NCI-H69 (cell line): ENCODE results near the gene NCMAP.
A peak's percentile ranks its signal among the peaks of the same experiment; 100 is the strongest.
"Not testable (repeated sequence)": the region's sequence is repeated elsewhere in the genome, so short reads cannot be mapped to it uniquely, and the experiment has no call there.

Source experiments
- DNase-seq: peaks from one replicate; lab custom pipeline; 2025; lab: John Stamatoyannopoulos, UW

NCMAP gene

DNA sequence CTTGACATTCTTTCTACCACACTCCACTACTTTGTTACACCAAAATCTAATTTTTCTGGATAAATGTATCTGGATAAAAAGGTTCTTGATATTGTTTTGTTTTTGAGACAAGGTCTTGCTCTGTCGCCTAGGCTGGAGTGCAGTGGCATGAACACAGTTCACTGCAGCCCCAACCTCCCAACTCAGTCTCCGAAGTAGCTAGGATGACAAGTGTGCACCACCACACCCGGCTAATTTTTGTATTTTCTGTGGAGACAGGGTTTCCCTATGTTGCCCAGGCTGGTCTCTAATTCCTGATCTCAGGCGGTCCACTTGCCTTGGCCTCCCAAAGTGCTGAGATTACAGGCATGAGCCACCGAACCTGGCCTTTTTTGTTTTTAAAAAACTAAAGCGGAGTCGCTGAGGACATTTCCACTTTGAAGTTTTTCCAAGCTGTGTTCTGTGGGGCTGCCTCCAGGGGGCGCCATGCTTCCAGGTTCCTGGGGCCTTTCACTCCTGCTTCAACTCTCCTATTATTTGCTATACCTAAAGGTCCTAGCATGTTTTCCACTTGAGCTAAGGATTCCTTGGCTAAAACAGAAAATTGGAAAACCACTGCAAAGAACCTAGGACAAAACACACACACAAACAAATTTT lies 14.1 kb upstream of the NCMAP start:
- peak; percentile 18 for DNase-seq

DNA sequence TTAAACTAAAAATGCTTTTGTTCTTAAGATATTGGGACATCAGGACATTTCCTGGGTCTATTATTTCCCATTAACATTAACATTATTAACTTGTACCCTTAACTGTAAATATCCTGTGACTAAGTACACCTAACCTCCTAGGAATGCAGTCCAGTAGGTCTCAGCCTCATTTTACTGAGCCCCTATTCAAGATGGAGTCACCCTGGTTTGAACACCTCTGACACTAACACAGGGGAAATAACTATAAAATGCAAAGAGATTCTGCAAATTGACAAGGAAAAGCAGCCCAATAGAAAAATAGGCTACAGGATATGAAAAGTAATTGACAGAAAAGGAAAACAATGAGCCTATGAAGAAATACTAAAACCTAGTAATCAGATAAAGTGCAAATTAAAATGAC lies 11.6 kb upstream of the NCMAP start:
- DNase-seq, result no peak

DNA sequence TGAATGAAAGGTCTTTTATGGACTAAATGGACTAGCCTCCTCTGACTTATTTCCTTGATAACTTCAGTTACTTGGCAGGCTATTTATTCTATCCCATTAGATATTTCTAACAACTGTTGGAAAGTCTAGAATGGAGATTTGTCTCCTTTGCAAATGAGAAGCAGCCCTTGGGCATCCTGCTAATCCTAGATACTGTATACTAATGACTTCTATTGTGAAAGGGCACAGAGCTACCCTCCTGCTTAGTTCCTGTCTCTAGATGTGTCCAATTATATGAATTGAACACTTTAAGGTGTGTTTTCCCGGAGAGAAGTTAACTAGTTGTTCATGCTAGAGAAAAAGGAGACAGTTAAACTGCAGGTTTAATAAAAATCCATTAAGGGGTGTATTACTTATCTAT lies 10.2 kb upstream of the NCMAP start:
- no peak for DNase-seq

DNA sequence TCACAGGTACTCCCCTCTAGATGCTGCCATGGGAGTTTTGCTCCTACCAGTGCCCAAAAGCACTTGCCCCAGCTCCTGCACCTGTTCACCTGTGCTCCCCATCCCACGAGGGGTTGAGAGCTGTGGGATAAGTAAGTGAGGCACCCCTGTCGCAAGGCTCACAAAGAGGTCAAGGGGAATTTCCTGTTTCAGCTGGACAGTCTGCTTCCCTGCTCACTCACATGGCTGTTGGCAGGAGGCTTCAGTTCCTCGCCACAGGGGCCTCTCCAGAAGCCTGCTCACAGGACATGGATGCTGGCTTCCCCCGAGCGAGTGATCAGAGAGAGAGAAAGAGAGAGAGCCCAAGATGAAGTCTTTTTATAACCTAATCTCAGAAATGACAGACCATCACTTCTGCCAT lies 8.7 kb upstream of the NCMAP start:
- DNase-seq, result no peak

DNA sequence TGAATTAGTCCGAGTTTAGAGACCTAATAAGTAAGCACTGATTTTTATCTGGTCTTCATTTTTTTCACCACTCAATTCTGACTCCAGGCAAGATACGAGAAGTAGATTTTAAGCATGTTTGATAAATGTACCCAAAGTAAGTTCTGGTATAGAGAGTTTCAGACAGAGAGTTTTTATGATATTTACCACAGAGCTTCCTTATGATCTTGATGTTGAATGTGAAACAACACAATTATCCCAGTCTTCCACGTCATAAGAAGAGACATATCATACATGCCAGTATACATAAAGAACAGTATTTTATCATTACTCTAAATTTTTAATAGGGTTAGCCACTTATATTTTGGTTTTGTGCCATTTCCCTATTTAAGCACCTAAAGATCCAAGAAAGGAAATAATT lies 7.8 kb upstream of the NCMAP start:
- no peak for DNase-seq

DNA sequence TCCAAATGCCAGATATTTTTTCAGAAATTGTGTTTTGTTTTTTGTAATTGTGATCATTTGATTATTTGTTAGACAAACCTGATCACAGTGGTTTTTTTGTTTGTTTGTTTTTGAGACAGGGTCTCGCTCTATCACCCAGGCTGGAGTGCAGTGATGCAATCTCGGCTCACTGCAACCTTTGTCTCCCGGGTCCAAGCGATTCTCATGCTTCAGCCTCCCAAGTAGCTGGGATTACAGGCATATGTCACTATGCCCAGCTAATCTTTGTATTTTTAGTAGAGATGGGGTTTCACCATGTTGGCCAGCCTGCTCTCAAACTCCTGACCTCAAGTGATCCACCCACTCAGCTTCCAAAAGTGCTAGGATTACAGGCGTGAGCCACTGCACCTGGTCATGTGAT lies 6.7 kb upstream of the NCMAP start:
- DNase-seq, result not testable (repeated sequence)

DNA sequence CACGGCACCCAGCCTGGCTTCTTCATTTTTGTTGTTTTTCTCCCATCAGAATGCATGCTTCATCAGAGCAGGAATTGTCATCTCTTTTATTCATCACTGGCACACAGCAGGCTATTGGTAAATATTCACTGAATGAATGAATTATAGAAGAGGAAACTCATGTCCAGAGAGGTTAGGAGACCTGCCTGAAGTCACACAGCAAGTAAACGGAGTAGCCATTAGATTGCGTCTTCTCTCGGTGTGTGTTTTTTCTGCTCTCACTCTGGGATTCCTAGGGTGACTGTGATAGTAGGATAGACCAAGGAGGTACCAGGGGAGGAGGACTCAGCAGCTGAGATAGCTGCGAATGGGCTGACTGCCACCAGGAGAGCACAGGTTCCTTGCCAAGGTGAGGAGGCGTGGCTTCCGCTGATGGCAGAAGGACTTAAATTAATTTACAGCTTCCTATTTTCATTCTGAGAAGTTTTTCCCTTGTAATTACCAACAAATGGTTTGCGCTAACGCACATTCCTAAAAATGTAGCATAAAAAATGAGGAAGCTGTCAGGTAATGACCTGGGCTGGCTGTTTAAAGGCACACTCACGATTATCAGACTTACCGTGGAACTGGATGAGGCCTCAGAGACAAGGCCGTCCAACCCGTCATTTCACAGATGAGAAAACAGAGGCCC lies 4.5 kb upstream of the NCMAP start:
- peak; percentile 24 for DNase-seq

DNA sequence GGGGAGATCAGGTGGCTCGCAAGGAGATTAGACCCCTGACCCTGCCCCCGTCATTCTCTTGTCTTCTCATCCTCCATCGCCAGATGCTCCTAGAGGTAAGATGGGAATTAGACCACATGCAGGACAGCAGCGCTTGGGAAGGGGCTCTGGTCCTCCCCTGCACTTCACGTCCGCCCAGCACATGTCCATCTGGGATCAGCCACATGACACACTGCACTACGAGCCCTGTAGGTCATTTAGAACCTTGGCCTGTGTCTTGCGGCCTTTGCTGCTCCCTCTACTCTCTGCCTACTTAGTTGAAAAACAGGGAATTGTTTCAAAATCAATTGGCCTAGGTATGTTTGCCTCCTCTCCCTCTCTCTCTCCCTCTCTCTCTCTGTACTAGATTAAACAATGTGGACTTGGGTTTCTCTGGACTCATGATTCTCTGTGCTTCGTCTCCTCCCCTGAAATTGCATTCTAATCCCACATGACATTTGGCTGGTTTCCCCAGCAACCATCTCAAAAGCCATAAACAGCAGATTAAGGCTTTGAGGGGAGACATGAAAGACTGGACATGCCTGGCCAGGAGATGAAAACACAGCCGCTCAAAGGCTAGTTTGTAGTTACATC lies 3.8 kb upstream of the NCMAP start:
- DNase-seq, result no peak

DNA sequence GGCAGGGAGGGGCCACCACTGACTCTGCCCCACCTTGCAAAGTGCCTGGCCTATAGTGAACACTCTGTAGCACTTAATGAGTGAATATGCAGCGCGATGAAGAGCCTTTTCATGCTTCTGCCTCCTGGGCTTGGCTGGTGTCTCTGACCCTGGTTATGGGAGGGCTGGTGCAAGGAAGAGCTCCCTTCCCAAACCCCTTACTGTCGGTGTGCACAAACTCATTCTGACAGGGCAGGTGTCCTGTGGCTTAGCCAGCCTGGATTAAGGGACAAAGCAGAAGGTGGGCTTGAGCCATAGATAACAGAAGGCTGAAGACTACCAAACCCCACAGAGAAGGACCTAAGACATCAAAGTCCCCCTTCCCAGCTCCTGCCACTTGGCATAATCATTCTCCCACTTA lies 2.0 kb upstream of the NCMAP start:
- no peak for DNase-seq

DNA sequence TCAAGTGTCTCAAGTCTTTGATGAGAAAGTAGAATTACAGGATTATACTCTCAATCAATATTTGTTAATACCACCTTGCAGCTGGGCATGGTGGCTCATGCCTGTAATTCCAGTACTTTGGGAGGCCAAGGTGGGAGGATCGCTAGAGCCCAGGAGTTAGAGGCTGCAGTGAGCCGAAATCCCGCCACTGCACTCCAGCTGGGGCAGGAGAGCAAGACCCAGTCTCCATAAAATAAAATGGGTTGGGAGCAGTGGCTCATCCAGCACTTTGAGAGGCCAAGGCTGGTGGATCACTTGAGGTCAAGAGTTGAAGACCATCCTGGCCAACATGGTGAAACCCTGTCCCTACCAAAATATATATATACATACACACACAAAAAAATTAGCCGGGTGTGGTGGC lies 1.2 kb upstream of the NCMAP start:
- DNase-seq, result no peak

DNA sequence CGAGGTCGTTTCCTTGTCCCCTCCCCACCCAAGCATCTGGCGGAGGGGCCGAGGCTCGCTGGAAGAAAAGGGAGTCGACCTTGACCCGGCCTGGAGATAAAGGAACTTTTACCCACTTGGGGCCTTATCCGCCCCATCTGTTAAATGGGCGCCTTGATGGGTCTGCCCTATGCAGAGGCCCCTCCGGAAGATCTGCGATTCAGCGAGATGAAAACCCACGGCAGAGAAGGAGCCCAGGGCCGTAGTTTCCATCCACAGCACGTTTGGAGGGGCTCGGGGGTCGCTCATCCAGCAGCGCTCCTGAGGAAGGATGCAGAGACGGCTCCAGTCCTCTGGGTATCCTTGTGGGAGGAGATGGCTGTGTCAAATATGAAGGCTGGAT lies 518 bp downstream of the NCMAP start:
- no peak for DNase-seq

DNA sequence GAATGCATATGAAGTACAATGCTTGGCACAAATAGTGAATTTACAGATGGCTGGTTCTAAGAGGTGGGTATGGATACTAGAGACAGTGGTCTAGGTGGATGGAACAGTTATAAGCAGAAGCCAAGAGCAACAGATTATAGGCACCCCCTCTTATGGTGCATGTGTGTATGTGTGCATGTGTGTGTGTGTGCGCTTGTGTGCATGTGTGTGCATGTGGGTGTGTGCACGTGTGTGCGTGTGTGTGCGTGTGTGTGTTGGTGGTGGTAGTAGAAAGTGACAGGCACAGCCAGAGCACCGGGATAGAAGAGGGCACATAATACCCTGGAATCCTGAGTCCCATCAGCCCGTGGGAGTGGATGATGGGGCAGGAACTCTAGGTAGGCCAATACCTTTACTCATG lies 1.3 kb downstream of the NCMAP start:
- DNase-seq, result no peak

DNA sequence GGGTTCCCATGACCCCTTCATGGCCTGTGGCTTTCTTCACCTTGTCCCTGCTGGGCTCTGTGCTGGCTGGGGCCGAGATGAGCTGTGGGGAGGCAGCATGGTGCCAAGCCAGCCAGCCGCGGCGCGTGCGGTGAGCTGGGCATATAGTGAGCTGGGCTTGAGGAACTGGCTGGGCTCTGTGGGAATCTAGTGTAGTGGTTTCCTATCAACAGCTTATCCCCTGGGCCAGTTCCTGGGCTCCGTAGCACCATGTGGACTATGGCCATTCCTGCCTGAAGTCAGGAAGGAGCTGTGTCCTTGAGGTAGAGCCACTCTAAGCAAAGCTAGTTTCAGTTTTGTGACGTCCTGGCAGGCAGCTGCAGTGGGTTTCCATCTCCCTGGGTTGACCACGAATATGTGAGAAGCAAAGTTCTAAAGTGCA lies 1.8 kb downstream of the NCMAP start:
- DNase-seq, result no peak

DNA sequence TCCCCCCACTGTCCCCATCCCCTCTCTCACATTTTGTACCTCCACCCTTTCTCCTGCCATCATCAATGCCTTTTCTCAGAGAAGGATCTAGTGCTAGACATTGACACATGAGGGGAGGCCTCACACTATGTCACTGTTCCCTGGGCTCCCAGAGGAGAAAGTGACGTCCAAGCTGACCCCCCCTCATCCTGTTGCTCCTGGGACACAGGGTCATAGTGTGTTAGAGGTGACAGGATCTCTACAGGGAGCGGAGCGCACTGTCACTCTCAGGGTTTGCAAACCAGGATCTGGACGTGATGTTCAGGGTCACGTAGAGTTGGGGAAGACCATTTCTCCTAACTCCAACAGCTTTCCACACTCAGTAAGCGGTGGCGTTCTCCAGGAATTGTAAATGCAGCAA lies 2.6 kb downstream of the NCMAP start:
- DNase-seq, result no peak

DNA sequence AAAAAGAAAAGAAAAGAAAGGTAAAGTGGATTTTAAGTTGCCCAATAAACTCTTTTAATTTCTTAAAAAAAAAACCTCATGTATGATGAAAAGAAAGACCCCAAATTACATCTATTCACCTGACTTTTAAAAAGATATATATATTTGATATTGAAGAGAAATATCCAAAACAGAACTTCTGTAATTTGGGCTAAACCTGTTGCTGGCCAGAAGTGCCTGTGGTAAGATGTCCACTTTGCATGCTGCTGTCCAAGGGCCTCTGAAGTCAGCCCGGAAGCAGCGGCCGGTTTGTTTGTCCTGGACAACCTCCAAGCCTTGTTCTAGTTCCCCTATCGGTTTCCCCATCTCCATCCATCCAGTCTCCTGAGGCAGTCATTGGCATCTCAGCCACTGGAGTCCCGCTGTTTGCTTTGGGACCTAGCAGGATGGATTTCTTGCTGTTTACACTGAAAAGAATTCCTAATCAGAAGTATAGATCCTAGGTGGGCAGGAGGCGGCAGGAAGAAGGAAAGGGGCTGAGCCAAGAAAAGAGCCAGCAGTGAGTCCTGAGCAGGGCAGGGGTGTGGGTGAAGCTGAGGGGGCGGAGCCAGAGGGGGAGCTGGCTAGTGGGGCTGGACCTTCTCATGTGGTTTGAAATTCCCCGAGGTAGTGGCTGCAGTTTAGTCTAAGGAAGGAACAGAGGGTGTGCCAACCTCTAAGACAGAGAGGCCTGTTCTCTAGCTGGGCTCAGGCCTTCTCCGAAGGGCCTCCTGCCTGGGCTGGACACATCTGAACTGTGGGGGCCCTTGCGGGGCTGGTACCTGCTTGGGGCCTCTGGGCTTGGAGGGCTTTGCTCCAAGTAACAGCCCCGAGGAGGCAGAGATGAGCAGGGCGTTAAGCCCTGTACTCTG lies 3.3 kb downstream of the NCMAP start:
- peak; percentile 60 for DNase-seq

DNA sequence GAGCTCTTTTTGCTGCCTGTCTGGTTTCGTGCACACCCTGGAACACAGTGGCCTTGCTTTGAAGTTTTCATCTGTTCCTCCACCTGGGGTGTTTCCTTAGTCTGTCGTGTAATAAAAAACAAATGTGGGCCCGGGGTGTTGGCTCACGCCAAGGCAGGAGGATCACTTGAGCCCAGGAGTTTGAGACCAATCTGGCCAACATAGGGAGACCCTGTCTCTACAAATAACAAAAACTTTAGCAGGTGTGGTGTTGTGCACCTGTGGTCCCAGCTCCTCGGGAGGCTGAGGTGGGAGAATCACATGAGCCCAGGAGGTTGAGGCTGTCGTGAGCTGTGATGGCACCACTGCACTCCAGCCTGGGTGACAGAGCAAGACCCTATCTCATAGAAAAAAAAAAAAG lies 4.5 kb downstream of the NCMAP start:
- no peak for DNase-seq

DNA sequence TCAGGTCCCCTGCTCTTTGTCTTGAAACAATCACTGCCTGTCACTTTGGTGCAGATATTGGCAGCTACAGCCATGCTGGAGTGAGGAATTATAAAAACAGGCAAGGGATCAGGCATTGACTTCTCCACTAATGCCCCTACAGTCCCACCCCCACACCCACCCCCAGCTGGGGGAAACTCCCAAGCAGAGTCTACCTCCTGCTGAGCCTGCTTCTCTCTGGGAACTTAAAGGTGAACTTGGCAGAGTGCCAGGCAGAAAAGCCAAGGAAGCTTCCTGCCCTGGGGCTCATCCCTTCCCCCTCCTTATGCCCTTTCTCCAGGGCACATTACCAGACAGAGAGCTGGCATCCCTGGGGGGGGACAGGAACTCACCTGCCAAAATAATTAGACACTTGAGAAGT lies 6.7 kb downstream of the NCMAP start:
- peak; percentile 95 for DNase-seq

DNA sequence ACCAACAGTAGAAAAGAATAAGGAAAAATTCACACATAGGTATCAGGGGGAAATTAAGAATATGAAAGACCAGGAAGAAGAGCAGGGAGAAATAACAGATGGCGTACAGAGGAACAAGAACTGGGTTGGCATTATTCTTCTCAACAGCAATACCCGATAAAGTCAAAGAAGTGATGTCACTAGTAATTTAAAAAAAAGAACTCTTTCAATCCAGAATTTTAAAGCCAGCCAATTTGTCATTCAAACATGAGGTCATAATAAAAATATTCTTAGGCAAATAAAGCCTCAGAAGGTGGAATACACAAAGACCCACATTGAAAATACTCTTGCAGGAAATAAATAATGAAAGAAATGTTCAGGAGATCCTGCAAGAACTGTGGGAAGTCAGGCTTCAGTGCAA lies 8.8 kb downstream of the NCMAP start:
- no peak for DNase-seq

DNA sequence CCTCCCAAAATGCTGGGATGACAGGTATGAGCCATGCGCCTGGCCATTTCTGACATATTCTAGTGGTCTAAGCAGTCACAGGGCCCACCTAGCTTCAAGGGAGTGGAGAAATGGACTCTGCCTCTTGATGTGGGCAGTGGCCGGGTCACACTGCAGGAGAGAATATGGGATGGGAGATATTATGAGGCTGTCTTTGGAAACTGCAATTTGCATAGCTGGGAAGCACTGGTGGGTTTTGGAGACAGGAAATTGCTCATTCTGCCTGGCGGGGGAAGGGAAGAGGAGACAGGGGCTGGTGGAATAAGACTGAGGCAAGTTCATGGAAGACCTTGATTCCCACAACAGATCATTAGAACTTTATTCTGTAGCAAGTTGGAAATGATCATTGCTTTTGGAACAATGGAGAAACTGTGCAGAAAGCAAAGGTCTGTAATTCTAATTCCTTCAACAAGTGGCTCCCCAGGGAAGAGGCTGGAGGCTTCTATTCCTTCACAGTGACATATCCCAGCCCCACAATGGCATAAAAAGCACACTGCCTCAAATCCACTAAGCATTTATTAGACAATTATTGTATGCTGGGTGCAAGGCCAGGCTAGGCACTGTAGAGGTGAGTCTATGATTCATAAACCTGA lies 10.5 kb downstream of the NCMAP start:
- DNase-seq, result no peak

DNA sequence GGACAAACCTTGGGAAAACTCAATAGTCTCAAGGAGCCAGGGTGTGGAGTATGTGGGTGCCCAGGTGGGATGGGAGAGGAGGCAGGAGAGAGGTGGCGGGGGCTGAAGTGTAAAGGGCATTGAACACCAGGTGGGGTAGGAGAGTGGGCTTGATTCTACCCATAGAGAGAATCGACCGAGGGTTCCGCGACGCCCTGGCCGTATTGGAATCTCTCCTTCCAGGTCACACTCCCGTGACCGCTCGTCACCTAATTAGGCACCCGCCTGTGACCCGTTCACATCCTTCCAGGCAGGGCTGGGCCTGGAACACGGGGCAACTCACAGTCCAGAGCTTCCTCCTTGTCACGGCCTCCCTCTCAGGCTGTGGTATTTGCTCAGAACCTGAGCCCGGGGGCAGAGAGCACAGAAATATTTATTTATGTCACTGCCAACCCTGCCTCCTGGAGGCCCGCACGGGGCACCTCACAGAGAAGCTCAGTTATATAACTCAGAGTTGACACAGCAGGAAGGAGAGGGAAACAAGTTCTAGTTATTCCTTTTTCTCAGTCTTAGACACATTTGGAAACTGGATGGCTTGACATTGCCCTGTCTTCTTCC lies 12.0 kb downstream of the NCMAP start:
- DNase-seq, result peak; percentile 43

DNA sequence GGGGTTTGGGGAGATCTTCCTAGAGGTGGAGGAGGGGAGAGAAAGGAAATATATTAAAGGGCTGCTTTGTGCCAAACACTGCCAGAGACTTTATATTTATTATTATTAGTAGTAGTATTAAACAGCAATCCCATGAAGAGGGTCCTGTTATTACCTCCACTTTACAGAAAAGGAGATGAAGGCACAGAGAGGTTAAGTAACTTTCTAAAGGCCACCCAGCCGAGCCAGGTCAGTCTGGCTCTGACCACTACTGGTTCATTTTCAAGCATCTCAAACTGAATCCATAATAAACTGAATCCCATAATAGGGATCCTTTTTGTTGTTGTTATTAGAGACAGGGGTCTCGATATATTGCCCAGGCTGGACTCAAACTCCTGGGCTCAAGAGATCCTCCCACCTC lies 12.6 kb downstream of the NCMAP start:
- DNase-seq, result no peak
